NCI-H748 treated with DMSO at 0.1 percent for 48 hours (cell line): ENCODE results near the gene MBP.
"Not testable (repeated sequence)": the region's sequence is repeated elsewhere in the genome, so short reads cannot be mapped to it uniquely, and the experiment has no call there.

ENCODE experiments used
- DNase-seq: peaks from one replicate; lab custom pipeline; 2025; lab: John Stamatoyannopoulos, UW

Gene MBP

DNA sequence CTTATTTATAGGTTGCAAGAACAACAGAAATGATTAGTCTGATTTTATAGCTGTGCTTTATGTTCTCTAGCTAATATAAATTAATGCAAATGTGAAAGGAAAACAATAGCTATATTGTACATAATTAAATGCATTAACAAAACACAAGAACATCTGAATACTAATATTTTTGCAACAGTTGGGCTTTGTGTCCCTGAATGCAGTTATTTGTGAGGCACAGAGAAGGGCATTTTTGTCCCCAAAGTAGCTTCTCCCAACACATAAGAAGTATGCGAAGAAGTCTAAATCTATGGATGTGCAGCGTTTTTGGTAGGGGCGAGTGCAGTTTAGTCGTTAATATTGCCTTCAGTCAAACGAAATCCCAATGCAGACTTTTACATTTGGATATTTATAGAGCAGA, 110.0 kb downstream of the MBP start:
- DNase-seq: no peak

DNA sequence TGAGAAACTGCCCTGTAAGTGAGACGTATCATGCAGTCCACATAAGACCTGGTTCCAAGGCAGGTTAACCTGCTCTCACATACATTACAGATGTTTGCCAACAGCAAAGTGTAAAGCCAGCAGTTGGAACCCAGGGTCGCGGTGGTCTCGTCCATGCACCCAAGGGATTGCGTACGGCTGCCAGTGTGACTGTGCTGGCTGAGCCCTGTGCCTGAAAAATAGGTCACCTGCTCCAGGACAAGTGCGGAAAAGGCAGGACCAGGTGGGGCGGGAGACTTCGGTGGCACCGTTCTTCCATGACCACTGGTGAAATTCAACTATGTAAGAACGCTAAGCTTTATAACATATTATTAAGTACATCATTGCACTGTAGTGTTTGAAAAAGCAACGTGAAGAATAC, 110.5 kb downstream of the MBP start:
- DNase-seq: no peak

DNA sequence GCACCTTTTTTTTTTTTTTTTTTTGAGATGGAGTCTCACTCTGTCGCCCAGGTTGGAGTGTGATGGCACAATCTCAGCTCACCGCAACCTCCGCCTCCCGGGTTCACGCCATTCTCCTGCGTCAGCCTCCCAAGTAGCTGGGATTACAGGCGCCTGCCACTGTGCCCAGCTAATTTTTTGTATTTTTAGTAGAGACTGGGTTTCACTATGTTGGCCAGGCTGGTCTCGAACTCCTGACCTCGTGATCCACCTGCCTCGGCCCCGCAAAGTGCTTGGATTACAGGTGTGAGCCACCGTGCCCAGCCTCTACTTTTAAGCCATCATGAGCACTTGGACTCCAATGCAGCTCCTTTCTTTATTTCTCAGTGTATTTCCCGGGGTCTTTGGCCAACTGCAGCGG, 111.1 kb downstream of the MBP start:
- DNase-seq: not testable (repeated sequence)

DNA sequence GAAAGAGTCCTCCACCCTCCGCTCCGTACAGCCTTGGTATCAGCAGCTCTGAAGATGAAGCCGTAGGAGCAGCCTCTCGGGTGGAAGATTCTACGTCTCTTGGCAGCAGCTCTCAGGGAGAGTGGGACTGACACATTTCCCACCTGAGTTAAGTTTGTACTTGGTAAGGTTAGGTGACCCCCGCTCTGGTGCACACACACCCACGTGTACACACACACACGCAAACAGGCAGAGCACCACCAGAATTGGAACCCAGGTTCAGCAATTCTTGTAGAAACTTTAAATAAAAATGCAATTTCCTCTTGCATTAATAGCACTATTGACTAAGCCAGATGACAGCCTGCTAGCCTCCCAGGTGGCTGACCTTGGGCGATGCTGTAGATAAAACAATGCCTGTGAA, 111.5 kb downstream of the MBP start:
- no peak for DNase-seq

DNA sequence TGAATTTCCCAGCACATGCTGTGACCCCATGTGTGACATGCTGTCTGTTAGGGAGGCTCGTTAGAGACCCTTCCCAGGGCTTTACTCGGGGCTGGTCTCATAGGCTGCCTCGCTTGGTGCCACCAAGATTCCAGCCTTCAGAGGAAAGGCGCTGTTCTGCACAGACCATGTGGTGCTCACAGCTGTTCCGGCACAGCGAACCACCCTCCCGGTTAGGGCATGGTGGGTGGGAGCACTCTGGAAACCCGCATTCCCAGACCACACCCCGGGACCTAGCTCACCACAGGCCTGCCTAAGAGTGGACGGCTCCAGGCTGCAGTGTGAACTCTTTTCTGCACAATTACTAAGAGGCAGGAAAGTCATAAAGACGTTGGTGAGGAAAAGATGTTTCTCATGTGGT, 112.0 kb downstream of the MBP start:
- DNase-seq: no peak

DNA sequence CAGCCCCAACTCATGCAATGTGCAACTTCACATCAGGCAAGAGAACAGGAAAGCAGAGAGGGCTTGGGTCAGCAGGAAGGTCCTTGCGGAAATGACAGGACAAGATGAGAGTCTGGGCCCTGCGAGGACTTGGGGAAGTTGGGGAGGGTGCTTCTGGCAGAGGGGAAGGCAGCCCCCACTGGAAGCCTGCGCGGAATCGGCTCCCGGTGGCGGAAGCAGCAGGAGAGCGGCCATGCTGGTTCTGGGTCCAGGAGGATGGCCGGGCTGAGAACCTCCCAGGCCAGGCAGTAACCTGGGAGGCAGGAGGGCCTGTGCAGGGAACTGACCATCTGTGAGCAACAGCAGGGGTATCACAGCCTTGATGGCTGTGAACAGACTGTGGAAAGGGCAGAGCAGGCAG, 112.9 kb downstream of the MBP start:
- DNase-seq: no peak

DNA sequence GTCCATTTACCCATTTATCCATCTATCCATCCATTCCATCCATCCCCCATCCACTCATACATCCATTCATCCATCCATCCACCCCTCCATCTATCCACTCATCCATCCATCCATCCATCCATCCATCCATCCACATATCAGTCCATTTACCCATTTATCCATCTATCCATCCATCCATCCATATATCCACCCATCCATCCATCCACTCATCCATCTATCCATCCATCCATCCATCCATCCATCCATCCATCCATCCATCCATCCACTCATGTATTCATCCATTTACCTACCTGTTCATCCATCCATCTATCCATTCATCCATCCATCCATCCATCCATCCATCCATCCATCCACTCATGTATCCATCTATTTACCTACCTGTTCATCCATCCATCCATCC, 113.9 kb downstream of the MBP start:
- not testable (repeated sequence) for DNase-seq

DNA sequence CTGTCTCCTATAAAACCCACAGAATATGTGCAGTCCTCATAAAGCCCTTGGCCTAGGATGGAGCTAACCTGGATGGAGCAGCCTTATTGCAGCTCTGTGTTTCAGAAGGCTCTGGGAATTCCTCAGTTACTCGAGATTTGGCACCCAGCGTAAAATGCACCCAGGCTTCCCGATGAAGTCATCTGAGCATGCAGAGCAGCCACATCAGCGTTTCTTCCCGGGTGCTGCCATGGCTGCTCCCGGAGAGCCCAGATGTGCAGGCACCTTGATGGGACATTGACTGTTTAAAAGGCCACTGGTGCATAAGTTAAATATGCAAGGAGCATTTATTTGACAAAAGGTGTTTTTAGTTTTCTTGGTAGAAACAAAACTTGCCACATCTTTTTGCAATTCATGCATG, 115.2 kb downstream of the MBP start:
- DNase-seq: no peak

DNA sequence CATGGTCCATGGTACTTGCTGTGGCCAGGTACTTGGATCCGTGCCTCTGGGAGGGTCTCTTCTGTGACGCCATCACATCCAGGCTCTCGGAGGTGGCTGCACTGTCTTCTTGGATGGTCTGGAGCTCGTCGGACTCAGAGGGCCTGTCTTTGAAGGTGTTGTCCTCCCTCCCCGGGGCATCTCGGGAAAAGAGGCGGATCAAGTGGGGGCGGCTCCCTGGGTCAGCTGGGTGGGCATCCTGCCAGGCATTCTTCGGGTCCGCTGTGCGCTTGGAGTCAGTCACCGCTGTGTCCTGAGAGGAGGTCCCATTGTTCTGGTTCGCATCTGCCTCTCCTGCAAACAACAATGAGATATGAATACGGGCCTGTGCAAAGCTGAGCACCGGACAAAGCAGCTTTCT, 115.6 kb downstream of the MBP start:
- no peak for DNase-seq

DNA sequence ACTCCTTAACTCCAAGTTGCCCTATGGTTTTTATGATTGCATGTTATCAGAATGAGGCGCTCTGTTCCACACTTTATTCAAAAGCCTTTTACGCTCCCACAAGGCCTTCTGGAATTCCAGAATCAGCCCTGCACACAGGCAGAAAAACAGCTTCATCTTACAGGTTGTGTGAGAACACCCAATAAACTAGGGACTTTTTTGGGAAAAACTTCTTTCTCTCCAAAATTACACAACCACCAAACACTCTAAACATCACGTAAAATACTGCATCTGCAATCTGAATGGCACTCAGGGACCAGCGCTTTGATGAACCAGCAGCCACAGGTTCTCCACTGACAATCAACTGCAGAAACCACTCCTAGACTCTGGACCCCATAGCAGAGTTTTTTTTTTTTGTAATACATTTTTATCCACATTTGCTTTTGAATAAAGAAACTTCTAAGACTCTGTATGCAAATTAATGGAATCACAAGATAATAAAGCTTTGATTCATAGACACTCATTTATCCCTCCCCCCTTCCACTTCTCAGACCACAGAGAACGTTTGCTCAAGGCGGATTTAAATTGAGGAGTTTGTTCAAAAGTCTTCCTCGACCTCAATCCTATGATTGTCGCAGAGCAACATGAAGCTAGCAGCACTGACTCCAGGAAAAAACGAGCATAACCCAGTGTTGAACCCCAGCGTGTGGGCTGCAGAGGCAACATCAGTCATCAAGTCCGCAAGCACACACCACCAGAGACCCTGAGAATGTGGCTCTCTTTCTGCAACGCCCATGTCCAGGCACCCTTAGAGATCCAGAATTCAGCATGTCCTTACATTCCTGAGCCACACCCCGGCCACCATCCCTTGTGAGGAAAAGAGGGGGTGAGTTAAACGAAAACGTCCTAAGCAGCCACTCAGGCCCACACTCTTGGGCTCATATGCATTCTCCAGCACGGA, 116.5 kb downstream of the MBP start:
- no peak for DNase-seq

DNA sequence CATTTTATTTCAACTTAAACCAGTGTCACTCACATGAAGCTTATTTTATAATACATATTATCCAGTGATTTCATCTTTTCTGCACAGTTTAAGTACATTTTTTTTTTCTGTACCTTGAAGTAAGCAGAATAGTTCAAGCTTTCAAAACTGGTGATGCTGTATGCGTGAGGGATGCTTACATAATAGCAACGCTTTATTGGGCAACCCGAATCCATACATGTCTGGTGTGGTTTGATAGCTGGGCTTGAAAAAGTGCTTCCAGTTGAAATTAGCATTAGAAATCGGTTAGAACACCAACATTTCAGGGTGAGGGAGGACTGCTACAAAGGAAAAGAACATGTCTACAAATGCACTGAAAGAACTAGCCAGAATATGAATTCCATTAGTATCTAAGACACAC, 117.4 kb downstream of the MBP start:
- DNase-seq: no peak

DNA sequence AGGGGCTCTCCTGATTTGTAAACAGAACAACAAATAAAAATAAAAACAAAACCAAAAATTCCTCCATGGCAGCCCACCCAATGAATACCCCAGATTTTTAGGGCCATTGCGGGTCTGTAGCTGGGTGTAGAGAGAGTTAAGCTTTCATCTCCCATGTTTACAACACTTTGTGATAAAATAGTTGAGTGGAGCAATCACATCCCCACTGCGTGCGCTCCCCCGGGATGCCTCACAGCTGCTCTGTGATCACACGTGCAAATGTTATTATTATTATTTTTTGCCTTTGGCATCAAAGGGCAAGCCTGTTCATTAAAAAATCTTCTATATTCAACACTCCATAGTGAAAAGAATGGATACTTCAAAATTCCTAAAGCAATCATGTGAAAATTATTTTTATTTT, 118.0 kb downstream of the MBP start:
- no peak for DNase-seq

DNA sequence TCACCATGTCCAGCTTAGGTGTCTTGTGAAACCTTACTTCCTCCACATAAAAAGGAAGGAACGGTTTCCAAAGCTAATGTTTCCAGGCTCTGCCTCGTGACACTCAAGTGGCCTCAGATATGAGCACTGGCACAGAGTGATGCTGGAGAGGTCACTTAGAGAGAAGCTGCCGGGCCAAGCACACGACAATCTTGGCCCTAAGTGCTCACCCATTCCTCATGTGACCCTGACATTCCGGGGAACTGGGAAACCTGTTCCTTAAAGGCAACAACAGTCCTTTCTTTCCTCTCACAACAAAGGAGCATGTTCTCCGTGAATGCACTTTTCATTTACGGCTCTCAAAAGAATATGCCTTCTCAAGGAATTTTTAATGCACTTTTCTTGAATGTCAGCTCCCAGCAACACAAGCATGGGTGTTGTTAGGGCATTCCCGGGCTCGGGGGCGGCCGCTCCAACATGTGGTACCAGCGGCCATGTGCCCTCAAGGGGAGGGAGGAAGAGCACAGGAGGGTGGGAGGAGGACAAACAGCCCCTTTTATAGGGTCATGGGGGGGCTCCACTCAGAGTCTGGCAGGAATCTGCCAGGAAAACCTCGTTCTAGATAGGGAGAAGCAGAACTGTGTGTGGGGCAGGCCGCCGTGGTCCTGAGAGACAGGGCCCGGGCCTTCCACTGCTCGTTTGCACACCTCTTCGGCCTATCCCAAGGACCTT, 118.6 kb downstream of the MBP start:
- no peak for DNase-seq

DNA sequence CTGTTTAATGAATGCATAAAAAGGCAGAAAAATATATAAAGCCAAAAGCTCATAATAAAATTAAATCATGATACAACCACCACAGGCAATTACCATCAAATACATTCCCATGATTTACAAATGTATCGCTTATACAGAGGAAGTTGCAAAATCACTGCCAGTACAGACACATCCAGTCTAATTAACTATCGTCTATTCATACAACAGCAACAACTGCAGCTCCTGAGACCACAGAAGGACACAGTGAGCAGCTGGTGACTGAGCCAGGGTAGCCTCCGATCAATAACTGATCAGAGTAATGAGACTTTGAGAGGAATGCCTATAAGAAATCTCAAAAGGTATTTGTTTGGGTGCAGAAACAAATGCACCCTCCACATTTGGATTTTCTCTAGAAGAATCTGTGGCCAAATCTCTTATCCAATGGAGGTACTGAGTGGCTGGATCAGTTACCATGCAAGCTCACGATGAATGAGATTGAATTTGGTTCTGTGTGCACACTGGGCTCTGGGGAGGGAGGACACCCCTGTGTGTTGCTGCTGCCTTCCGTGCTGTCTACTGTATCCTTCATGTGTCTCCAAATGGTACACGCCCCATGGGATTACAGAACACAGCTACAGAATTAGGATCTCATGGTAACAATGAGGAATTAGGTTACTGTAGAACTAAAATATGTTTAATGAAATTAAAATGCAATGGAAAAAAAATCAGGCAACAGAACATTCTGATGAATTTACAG, 119.6 kb downstream of the MBP start:
- no peak for DNase-seq

DNA sequence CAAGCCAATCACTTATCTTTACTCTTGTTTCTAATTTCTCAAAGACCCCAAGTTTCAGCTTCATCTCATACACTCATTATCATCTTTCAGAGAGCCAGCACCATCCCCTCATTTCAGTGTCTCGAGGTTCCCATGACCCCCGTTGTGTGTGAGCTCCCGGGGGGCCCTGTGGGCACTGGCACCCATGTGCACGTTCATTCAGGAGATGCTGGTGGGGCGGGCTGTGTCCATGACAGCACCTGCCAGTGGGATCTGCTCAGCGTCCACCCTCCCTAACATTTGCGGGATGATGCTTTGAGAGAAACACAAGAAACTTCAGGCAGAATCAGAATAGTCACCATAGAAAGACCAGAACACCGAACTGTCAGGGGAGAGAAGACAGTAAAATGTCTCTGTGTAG, 120.5 kb downstream of the MBP start:
- no peak for DNase-seq

DNA sequence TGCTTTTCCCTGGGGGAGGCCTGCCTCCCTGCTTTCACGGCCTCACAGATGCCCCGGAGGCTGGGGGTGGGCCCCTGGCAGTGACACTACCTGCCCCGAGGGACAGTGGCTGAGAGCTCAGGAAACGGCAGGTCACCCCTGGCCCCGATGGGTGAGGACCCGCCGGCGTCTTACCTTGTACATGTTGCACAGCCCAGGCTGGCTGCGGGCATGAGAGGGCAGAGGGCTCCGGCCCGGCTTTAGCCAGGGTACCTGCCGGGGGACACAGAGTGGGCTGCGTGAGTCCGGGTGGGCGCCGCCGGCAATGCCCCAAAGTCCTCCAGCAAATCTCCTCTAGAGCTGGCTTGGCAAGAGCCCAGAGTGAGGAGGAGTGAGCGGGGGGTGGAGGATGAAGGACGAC, 122.9 kb downstream of the MBP start:
- no peak for DNase-seq

DNA sequence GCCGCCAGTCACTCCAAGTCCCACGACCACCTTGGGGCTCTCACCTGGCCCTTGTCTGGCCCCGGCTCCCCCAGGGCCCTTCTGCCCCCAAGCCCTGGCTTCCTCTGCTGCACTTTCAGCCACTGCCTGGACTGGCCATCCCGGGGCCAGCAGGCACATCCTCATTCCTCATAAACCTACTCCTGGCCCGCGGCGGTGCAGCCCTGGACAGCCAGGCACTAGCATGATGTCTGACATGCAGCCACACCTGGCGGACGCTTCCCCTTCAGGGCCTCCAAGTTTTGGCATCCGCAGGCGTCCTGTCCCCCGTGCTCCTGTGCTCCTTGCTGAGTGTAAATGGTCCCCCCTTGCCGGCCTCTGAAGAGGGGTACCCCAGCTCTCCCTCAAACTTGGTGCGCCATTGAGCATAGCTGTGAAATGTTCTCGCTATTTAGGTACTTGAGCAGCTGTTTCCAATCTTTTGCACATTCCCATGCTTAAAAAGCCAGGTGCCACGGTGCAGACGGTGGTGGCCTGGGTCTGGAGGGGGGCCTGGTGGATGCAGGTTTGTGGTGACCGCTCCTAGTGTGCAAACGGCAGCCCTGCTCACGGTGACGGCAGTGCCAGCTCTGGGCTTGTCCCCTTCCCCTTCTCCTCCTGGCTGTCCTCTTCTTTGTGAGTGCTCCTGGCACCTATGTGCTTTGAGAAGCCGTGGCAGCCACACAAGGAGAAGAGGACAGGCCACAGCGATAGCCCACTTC, 123.8 kb downstream of the MBP start:
- no peak for DNase-seq

DNA sequence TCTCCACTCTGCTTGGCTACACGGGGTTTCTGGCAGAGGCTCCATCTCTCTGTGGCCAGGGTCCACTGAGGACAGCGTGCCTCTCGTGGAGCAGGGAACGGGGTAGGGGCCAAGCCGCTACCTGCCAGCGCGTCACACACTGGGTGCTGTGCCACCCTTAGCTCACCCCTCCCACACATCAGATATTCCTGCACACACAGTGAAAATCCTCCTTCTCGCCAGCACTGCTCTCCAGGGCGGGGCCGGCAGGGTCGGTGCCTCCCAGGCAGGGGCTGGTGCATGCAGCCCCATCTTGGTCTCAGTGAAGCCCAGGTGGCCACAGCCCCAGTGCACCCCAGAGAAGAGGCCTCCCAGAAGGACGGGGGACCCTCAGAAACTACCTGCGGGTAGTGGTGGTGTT, 124.6 kb downstream of the MBP start:
- DNase-seq: no peak

DNA sequence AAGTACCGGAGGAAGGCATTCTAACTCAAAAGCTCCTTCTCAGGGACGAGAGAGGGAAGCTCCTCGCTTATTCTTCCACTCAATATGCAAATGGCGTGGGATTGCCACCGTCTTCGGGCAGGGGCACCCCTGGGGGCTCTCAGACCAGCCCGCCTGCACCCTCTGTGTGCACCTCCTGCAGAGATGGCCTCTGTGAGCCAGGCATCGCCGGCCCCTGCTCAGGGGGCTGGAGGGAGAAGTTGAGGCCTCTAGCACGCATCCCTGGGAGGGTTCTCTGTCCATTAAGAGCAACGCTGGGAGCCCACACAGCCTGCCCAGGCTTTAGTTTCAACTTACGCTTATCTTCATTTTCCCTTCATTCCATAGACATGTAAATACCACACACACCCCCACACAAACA, 125.3 kb downstream of the MBP start:
- no peak for DNase-seq

DNA sequence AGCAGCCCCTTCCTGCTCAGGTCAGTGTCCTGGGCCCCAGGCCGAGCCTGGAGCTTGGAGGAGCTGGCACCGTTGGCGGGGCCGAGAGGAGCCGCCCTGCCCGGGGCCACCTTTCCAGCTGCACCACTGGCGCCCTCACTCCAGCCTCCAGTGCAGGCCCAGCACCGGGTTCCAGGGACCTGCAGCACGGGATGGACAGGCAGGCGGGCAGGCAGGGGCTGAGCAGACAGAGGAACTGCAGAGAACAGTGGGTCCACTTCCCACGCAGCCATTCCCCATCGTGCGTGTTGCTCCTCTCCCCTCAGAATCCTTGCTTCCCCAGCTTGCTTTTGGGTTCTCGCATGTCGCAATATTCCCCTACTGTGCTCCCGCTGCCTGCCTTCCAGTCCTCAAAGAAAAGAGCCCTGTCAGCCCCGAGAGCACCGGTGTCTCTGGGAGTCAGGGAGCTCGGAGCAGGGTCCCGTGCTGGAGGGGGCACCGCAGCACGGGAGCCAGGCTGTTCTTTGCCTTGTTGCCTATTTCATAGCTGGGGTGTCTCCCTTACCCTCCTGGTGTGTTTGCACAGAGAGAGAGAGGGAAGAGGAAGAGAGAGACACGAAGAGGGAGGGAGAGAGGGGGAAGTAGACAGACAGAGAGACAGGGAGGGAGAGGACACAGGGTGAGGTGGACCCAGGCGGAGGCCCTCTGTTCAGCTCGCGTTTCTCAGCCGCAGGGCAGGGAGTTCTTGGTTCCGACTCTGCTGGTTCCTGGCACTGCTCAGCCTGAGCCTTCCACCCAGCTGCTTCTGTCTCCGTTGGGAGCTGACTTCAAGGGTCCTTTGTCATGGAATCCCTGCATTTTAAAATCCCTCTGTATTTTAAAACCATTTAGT, 126.0 kb downstream of the MBP start:
- DNase-seq: no peak

DNA sequence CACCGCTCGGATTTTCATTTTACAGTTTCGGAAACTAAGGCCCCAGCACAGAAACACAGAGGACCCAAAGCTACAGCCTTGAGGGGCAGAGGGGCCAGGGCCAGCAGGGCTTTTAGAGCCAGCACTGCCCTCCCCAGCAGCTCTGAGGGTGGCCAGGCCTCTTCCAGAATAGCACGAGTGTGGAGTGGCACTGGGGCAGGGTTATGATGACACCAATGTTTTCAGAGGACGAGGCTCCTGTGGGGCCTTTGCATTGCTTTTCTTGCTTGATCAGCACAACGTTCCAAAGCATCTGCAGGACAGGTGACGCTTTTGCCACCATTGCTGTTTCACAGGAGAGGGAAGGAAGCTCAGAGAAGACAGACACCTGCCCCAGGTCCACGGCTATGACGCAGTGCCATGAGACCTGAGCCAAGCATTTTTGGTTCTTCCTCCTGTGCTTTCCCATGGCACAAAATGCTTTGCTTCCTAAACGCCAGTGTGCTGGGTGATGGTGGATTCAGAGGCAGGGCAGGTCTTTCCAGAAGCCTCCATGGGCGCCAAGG, 126.9 kb downstream of the MBP start:
- no peak for DNase-seq
